OCI-LY3 (cell line): ENCODE measurements around the gene DOCK2.

Experiments used
- CTCF ChIP-seq: fragments of 200-600, 300-600 bp; sonication (generic); IDR thresholded peaks from 2 replicates; pipeline ENCODE4 v1.5.1; 2014; ENCODE audit warnings: antibody characterized with exemption, low read length, low read depth
- EZH2phosphoT487 ChIP-seq: fragments of 200-600 bp; shearing (Covaris generic); IDR thresholded peaks from 2 replicates; pipeline ENCODE4 v1.6.1; 2018; ENCODE audit warnings: antibody characterized with exemption, mixed run types, low read depth

- TF ChIP-seq CTCF: no peak
- no peak for TF ChIP-seq EZH2phosphoT487
Observed at GRCh38 chr5:169765176-169765996, 128.3 kb downstream of the DOCK2 start.
